HG02870 (cell line): Measurements from ENCODE around the gene FNTB.
"Not testable (repeated sequence)": the region's sequence is repeated elsewhere in the genome, so short reads cannot be mapped to it uniquely, and the experiment has no call there.

Experiments
- ATAC-seq: cut with Tn5 transposase; IDR thresholded peaks from one replicate; pipeline ENCODE4 v1.9.1; 2021; ENCODE audit warnings: mild to moderate bottlenecking, moderate library complexity; ENCODE audit not compliant: unreplicated experiment

FNTB gene

DNA sequence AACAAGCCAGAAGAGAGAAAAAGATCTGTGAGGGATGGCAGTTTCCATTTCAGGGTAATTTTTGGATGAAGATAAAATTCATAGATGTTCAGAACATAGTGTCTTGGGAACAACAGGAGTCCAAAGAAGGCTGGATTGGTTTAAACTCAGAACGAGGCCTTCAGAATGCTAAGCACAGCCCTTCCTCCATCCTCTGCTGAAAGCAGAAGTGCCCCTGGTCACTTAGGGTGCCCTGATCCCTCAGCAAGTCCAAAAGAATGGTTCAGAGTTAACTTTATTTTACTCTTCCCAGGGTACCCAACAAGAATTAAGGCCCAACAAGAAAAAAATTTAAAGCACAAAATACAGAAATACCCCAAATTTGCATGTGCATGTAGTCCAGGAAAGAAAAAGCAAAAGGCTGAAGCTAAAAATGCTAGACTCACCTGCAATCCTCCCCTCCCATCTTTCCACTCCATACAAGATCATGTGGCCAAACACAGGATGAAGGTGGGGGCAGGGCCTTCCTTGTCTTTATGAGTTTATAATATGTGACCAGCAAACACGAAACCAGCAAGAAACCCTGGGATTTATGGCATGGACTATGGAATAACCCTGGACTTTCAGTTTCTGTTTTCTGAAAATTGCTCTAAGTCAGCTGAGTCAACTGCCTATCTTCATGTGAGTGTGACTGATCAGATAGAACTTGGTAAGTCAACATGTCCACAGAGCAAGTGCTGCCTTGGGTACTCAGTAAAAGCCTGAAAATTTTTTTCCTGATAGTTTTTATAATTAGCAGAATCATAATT, 94.5 kb downstream of the FNTB start:
- ATAC-seq, result no peak

GRCh38 chr14:65082930-65083329, 96.2 kb downstream of the FNTB start:
- no peak for ATAC-seq

DNA sequence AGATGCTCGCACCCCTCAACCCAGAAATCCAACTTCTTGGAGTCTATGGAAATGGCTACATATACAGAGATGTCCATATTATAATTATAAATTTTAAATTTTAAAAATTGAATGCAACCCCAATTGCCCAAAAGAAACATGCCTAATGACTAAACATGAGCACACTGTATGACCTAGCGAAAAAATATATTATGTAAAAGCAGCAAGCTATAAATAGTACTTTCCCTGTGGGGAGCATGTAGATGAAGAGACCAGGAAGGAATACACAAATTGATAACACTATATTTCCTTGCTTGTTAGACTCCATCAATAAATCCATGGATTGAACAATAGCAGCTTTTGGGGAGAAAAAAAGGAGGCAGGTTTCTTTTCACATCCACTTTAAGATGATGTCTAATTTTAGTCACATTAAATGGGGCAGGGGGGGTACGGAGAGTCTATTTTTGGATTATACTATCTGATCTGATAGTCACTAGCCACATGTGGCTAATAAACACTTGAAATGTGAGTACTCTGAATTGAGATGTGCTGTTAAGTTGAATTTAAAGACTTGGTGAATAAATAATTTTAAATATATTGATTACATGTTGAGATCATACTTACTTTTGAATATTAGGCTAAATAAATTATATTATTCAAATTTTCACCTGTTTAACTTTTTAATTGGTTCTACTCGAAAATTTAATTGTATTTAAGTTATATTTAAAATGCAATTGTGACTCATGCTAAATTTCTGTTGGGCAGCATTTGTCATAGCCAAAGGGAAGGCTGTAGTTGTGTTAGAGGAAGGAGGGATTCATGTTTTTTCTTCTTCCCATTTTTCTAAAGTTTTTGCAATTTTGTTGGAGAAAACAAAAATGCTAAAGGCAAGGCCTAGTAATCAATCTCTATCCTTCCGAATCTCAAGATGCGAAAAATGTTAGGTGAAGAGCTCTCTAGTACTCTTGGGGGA, 98.1 kb downstream of the FNTB start:
- no peak for ATAC-seq

DNA sequence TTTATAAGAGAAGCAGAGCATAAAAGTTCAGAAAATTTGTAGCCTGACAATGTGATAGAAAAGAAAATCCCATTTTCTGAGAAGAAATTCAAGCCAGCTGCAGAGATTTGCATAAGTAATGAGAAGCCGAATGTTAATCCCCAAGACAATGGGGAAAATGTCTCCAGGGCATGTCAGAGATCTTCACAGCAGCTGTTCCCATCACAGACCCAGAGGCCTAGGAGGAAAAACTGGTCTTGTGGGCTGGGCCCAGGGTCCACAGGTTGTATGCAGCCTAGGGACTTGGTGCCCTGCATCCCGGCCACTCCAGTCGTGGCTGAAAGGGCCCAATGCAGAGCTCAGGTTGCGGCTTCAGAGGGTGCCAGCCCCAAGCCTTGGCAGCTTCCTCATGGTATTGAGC, 100.0 kb downstream of the FNTB start:
- ATAC-seq, result not testable (repeated sequence)

- not testable (repeated sequence) for ATAC-seq
These were observed 101.1 kb downstream of the FNTB start for GRCh38 chr14:65087835-65088234.

- no peak for ATAC-seq
These were observed 105.7 kb downstream of the FNTB start for GRCh38 chr14:65092349-65092748.

DNA sequence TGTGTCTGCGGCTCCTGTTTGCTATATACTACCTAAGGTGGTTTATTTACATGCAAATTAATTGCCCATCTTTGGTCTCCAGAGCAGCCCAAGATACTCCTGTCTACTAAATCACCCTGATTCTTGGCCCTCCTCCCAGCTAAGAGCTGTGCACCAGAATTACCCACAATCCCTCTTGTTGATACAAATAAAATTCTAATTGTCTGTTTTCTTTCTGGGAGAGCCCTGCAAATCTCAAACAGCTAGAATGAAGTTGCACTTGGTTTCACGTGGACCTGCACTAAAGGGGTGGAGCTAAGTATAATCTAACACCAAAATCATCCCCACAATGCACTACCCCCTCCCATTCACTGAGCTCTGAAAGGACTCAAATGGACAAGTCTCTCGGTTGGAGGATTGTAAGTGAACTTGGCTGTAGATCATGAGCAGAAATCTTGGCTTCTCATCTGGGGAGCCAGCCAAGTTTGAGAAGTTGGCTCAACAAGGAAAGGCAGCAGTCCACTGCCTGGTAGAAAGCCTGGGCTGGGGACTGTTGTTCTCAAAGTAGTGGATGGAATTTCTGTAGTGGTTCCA, 109.0 kb downstream of the FNTB start:
- no peak for ATAC-seq

DNA sequence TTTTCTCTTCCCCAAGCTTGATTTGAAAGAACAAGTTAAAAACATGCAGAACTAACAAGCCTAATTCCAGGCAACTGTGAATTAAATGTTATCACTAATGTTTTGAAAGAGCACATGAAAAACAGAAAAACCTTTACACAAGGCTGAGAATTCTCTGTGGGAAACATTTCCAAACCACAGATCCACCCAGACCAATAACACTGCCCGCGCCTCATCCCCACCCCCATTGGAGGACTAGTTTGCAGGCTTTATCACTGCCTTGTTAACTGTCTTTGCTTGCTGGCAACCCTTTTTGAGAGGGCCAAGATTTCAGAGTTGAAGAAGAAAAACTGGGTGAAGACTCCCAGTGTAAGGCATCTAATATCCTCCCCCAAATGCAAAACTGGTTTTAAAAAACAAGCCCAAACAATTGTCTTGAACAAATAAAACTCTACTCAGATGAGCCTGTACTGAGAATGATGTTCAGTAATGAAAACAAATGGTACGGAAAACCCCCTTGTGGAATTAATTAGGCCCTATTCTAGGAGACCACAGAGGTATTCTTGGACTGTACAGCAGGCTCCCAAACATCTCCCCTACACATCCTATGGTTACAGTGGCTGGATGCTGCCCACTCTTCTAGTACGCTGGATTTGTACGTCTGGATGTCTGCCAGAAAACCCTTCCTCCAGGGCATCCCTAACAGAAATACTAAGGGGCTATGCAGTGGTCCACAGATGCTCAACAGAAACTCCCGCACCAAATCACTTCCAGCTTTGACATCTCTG, 109.8 kb downstream of the FNTB start:
- no peak for ATAC-seq

DNA sequence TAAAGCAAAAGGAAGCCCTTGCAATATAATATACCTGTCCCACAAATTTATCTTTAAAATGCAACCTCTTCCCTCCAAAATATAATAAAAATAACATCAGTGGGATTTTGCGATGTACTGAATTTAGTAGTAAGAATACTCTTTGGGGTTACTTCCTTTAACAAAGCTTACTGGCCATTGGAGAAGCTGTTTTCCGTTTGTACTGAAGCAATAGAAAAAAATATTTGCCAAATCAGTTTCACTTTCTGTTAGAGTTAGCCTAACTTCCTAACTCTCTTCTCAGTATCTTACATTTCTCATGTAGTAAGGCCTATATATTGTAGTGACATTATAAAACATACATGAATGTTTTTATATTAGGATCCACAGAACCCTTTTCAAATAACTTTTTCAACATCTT, 111.9 kb downstream of the FNTB start:
- no peak for ATAC-seq

DNA sequence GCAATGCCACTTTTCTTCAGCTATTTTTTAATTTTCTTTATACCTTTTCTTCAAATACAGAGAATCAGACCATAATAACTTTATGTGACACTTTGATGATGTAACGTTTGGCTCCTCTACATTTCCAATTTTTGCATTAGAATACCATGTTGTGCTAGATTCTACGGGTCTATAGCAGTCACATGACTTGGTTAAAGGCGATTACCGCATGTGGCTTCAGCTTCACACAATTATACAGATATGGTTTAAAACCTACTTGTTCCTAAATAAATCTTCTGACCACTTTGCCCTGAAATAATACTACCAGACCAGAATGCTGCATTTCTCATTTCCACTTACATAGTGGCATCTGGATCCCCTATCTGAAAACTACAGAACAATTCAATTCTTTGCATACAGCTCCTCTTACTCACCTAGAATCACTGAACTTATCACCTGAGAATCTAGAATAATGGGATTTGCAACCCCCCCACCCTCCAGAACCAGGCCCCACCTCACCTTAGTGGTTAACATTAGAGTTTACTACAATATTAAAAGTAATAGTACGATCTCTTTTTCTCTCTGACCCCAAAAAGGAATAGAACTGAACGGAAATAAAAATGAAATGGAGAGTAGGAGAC, 114.3 kb downstream of the FNTB start:
- no peak for ATAC-seq

DNA sequence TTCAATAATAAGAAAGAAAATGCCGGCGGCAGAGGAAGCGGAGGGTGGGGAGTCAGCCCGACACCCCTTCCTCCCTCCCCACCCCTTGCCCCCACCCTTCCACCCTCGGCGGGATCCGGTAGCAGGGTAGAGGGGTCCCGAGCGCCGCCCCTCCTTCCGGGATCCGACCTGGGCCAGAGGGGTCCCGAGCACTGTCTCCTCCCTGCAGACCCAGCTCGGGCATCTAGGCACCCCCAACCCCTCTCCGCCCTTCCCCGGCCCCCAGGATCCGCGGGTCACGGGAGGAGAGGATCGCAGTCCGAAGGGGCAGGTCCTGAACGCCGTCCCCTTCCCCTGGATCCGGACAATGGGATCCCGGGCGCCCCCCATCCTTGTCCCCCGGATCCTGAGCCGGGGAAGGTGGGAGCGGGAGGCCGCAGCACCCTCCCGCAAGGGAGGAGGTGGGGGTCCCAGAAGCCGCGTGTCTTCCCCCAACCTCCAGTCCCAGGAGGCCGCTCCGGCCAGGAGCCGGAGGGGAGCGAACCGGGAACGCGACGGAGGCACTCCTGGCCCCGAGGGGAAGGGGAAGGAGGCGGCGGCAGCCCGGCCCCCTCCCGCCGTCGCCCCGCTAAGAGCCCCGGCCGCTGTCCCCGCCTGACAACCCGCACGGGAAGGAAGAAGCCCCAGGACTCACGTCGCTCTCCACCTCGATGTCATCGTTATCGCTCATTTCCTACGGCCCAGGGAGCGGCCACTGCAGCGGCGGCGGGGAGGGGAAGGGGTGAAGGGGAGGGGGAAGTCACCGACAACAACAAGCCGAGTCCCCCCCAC, 115.1 kb downstream of the FNTB start:
- no peak for ATAC-seq

- peak; percentile 89 for ATAC-seq
These were observed 115.9 kb downstream of the FNTB start, which contains the start of gene MAX for GRCh38 chr14:65102441-65103149. Gene MAX (minus strand): TSS chr14:65102517. CDS start chr14:65102339, 178 bp downstream.

DNA sequence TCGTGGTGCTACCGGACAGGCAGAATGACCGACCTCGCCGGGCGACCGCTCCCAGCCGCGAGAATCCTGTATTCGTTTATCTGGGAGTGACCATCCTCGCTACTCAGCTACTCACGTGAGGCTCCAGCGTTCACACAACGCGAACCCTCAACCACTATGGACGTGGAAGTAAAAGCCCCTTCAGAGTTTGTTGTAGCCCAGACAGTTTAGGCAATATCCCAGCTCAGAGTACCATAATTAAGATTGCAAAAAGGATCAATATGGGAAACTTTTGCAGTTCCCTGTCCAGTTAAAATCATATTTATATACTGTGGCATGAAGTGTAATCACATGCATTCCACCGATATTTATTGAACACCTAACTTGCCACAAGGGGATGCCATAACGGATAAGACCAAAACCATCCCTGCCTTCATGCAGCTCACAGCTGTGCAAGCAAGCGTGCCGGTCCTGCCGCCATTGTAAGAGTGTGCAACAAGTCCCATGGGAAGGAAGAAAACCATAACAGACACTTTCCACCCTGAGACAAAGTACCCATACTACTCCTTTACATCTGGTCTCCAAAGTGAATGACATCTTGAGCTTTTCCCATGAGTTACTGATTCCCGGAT, 116.6 kb downstream of the FNTB start:
- ATAC-seq, result no peak

- ATAC-seq, result no peak
These were observed 118.1 kb downstream of the FNTB start for GRCh38 chr14:65104791-65105190.

DNA sequence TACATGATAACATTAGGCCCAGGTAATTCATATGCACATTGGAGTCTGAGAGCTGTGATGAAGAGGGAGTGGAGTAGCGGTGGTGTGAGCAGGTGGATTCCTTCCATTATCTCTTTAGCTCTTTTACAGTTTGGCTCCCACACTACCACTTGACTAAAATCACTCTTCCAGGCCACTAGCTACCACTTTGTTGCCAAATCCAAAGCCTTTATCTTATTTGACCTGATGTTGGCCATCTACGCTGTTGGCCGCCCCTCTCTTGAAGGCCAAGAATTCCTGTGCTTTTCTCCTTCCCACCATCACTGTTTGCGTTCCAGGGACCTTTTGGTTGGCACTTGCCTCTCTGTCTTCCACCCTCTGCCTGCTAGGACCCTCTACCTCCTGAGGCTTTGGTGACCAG, 119.6 kb downstream of the FNTB start:
- ATAC-seq, result no peak

DNA sequence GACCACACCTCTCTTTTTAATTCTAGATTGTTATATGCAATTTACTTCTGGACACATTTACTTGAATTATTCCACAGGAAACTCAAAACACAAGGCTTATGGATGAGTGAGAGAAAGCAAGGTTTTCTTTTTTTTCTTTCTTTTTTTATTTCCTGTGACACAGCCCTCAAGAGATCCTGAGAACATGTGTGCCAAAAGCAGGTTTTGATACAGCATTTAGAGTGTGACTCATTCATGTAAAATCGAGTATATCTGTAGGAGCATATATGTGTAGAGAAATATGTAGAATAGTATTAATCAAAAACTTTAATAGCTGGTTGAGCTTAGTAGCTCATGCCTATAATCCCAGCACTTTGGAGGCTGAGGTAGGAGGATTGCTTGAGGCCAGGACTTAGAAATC, 120.0 kb downstream of the FNTB start:
- ATAC-seq, result no peak

DNA sequence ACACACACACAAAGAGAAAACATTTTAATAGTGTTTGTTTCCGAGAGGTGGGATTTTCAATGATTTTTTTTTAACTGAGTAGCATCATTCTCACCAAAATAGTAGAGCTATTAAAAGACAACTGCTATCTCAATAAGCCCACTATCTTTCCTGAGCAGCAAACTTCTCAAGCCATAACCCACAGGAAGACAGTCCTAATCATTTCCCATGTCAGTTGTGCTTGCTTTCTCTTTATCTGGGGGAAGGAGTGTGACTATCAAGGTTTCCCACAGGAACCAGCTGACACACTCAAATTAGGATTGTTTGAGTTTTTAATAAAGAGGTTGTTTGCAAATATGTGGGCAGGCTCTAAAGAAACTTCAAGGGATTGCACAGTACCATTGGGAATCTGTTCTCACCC, 120.5 kb downstream of the FNTB start:
- ATAC-seq, result no peak

- ATAC-seq, result no peak
These were observed 122.7 kb downstream of the FNTB start for GRCh38 chr14:65109357-65109756.
